Placental pericyte (primary cell): Measurements from ENCODE around the gene TOMM22. TPM values are rescaled to one million over a fixed set of nuclear protein-coding genes. Genes with fewer than 3 reads are reported as not detected.

Source experiments
- total RNA-seq: library from RNA; depleted of rRNA; stranded (reverse); fragments of >200 nt; gene quantifications from 2 replicates; pipeline ENCODE4 v1.2.3, GENCODE V29; 2012

The TOMM22 gene
- total RNA-seq, result 49.5 and 79.6 TPM in 2 replicates

DNA sequence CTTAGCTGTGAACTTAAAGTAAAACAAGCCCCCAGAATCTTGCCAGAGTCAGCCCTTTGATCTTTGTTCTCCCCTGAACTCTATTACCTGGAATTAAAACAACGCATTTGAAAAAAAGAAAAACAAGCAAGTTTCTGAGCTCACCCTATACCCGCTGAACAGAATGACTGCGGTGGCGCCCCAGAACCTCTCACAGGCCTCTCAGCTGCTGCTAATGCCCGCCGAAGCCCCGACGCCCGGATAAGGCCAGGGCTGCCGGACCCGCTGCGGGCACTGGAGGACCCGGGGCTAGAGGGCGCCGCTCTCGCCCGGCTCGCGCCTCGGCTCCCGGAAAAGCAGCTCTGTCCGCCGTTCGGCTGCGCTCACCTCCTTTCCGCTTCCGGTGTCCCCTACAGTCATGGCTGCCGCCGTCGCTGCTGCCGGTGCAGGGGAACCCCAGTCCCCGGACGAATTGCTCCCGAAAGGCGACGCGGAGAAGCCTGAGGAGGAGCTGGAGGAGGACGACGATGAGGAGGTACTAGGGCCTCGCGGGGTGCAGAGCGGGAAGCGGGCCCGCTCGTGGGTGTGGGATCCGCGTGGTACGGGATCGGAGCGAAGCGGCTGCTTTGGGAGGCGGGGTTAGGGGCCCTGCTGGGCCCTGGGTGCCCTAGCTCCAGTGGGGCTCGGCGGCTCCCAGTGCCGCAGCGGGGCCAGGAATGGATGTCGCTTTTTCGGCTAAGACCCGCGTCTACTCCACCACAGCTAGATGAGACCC, at the start of gene TOMM22:
Gene TOMM22 (plus strand): TSS at position 376 of the 754 bp plus-strand sequence. CDS start 22 bp downstream, at position 398.

DNA sequence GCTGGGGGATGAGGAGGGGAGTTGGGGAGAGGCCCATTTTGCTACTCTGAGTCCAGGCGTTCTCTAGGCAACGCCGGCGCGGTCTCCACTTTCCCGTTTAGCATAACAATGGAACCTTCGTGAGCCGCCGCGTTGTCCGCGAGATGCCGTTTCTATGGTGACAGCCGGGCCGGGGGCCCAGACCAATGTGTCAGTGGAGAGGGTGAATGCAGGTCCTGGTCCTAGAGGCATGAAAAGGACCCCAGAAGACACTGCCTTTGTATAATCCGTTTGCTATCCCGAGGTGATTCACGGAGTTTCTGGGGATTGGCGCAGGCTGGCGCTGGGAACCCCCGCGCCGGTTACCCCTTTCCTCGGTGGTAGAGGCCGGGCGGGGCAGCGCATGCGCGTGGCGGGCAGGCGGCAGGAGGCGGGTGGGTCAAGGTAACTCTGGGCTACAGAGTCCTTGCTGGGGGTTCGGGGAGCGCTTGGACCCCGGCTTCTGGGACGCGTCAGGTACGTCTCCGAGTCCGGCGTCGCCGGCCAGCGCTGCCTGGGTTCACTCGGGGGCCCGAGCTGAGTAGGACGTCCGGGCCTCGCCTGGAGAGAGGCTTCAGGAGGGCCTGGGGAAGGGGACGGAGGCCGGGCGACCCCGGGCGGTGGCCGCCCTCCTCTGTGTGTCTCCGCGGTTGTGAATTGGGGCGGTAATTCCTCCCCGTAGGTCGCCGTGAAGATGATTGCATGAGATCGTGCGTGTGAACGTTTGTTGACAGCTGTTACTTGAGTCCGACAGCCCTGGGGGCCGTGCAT, 25.3 kb upstream of the TOMM22 start, which contains the start of the genes CBY1 and FAM227A:
Gene CBY1 (plus strand): TSS at position 383 of the 789 bp plus-strand sequence. CDS start 11,417 bp downstream, outside the sequence.
Gene FAM227A (minus strand): TSS at position 137 of the 789 bp plus-strand sequence. CDS start 6,224 bp downstream, outside the sequence.

DNA sequence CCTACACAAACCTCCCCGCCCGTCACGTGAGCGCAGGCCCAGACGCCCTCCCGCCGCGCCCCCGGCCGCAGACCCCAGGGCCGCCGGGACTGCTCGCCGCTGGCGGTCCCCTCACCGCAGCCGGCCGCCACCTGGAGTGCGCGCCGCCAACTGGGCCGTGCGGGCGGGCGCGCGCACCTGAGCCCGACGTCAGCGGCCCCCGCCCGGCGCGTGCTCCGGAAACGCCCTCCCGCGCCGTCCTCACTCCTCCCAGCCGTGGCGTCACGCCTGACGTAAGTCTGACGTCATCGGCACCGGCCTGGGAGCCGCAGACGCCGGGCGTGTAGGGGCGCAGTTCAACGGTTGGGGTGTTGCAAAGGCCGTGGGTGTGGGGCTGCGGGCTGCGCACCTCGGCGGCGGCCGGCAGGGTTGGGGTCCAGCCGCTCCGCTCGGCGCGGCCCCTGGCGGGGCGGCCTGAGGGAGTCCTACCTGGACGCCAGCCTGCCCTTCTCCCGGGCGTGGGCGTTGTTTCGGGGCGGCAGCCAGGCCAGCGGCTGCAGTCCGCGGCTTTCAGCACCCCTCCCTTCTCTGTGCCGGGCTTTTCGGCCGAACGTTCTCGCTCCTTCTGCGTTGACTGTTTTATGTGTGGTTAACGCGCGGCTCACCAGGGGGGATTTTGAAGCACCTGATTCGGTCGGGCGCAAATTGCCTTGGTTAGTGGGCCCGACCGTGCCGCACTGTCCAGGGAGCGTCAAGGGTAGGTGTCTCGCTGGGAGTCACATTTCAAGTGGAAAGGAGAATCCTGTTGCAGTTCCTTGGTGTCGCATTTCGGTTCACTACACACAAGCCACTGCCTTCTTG, 19.3 kb downstream of the TOMM22 start, which contains the start of gene JOSD1:
Gene JOSD1 (minus strand): TSS at position 155 of the 840 bp plus-strand sequence. CDS start 956 bp downstream, outside the sequence.

DNA sequence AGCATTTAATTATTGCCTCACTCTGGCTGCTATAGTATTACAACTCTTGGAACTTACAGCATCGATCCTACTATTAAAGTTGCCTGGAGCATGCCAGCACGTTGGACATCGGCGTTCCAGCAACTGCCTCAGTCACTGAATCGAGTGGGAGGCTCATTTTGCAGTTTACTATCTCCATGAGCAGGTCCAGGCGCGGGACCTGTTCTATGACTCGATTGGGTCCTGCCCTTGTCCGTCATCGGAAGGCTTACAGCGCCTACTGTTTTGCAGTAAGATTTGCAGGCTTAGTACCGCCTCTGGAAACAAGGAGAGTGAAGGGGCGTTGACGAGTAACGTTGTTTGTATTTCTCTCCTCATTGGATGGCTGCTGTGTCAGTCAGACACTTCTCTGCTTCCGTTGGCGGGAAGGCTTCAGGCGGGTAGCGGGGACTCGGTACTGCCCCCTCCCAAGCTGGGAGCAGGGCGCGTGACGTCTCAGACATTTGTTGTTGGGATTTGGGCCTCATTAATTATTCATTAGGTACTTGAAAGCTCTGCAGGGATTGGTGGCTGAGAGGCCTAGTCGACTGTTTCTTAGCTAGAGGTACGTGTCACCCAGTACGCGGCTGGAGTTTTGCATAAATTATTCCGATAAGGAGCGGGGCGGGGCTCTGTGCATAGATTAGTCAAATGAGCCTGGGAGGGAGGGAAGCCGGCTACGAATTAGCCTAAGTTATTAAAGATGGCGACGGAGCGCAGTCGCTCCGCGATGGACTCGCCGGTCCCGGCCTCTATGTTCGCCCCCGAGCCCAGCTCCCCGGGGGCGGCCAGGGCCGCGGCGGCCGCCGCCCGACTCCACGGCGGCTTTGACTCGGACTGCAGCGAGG, 23.7 kb downstream of the TOMM22 start, which contains the start of gene GTPBP1:
Gene GTPBP1 (plus strand): TSS at position 710 of the 866 bp plus-strand sequence. CDS start 12 bp downstream, at position 722.

Other genes starting within 250 kb of the TOMM22 start
- gene KCNJ4, start 226.8 kb upstream of the TOMM22 start, total RNA-seq, result under 0.01 TPM in 1 of 2 replicates, not detected in the other
- gene KDELR3, start 213.9 kb upstream of the TOMM22 start, total RNA-seq, result 111 and 136 TPM in 2 replicates
- gene DDX17, start 175.6 kb upstream of the TOMM22 start, total RNA-seq, result 439 and 549 TPM in 2 replicates
- gene DMC1, start 111.8 kb upstream of the TOMM22 start, total RNA-seq, result 0.88 and 4.3 TPM in 2 replicates
- 1.3 and 1.8 TPM in 2 replicates for gene FAM227A, start 25.6 kb upstream of the TOMM22 start, total RNA-seq
- 9.0 and 14.0 TPM in 2 replicates for gene CBY1, start 25.3 kb upstream of the TOMM22 start, total RNA-seq
- gene JOSD1, start 19.0 kb downstream of the TOMM22 start, total RNA-seq, result 46.6 and 56.6 TPM in 2 replicates
- gene GTPBP1, start 24.0 kb downstream of the TOMM22 start, total RNA-seq, result 48.0 and 54.7 TPM in 2 replicates
- gene SUN2, start 74.0 kb downstream of the TOMM22 start, total RNA-seq, result 65.9 and 160 TPM in 2 replicates
- 16.6 and 16.8 TPM in 2 replicates for gene DNAL4, start 112.2 kb downstream of the TOMM22 start, total RNA-seq
- 1.9 and 2.4 TPM in 2 replicates for gene NPTXR, start 162.1 kb downstream of the TOMM22 start, total RNA-seq
- 30.9 and 70.6 TPM in 2 replicates for gene CBX6, start 190.3 kb downstream of the TOMM22 start, total RNA-seq